ENCODE results near the gene NELL2.

- no peak for TF ChIP-seq CTCF (conservative IDR thresholded peaks at IDR 0.05 in 1 of 2, IDR thresholded peaks at IDR 0.05 in 1 of 2; ENCODE audit: extremely low read depth in 1 of 2, insufficient read depth in 1 of 2, low read depth in 1 of 2, low read length in 2 of 2)
- TF ChIP-seq EZH2 (IDR thresholded peaks at IDR 0.05; ENCODE audit: borderline replicate concordance, low read length), result no peak
These were observed 272.4 kb downstream of the NELL2 start for GRCh38 chr12:44603701-44604100.
